SK-N-SH (cell line): ENCODE results near the gene CDK6. TPM values are rescaled to one million over a fixed set of nuclear protein-coding genes. Genes with fewer than 3 reads are reported as not detected.

Source experiments
- CTCF ChIA-PET: fragments of 300-600, 350-600 bp; formaldehyde crosslinking; extraction: SDS; loops from one replicate; lab custom pipeline; 2021; lab: Yijun Ruan, JAX
- POLR2A ChIA-PET: fragments of 350-600 bp; sonication (Branson Sonifier 250); formaldehyde crosslinking; extraction: SDS; loops from one replicate; lab custom pipeline; 2020; ENCODE audit warnings: antibody characterized with exemption, inconsistent platforms; lab: Yijun Ruan, JAX
- DNase-seq: peaks from one replicate; pipeline ENCODE4 v3.0.0; 2012
- H2AFZ ChIP-seq: fragments of 200-600 bp; sonication (generic); 2 replicates; pipeline ENCODE4 v1.8.1; 2016; ENCODE audit warnings: antibody characterized with exemption, mild to moderate bottlenecking, low read depth
- H3F3A ChIP-seq: fragments of 200-600 bp; sonication (generic); replicated peaks from 2 replicates; pipeline ENCODE3; 2016; ENCODE audit warnings: antibody characterized with exemption, mild to moderate bottlenecking; ENCODE audit not compliant: insufficient read depth
- H3K27ac ChIP-seq, 2 experiments: fragments of 200-500 bp in 1 of 2; fragments of 200-600 bp in 1 of 2; sonication (Bioruptor generic) in 1 of 2; sonication (generic), shearing (Covaris generic) in 1 of 2; 2 replicates each; pipeline versions ENCODE4 v1.5.1 to v1.6.1; 2014 to 2016; ENCODE audit warnings: low read depth in 2 of 2, inconsistent platforms in 1 of 2, low read length in 1 of 2, mild to moderate bottlenecking in 1 of 2, mixed read lengths in 1 of 2
- H3K27me3 ChIP-seq: fragments of 200-600 bp; sonication (generic), shearing (Covaris generic); 2 replicates; pipeline ENCODE4 v1.6.1; 2016; ENCODE audit warnings: mixed run types; ENCODE audit not compliant: insufficient read depth
- H3K36me3 ChIP-seq, 2 experiments: fragments of 200-500 bp in 1 of 2; fragments of 200-600 bp in 1 of 2; sonication (Bioruptor generic) in 1 of 2; sonication (generic) in 1 of 2; replicated peaks in 1 of 2; 2 replicates each; pipeline versions ENCODE3 to v1.5.1; 2014 to 2016; ENCODE audit warnings: low read length in 1 of 2, mild to moderate bottlenecking in 1 of 2; ENCODE audit not compliant: insufficient read depth in 2 of 2, control insufficient read depth in 1 of 2
- H3K4me1 ChIP-seq, 2 experiments: fragments of 200-500 bp in 1 of 2; fragments of 200-600 bp in 1 of 2; sonication (Bioruptor generic) in 1 of 2; sonication (generic), shearing (Covaris generic) in 1 of 2; 2 replicates each; pipeline versions ENCODE4 v1.5.1 to v1.6.1; 2014 to 2016; ENCODE audit warnings: low read depth in 1 of 2, low read length in 1 of 2, mixed run types in 1 of 2; ENCODE audit not compliant: insufficient read depth in 2 of 2, control insufficient read depth in 1 of 2
- H3K4me2 ChIP-seq: fragments of 200-600 bp; sonication (generic), shearing (Covaris generic); 2 replicates; pipeline ENCODE4 v1.6.1; 2017; ENCODE audit warnings: mixed run types
- H3K4me3 ChIP-seq, 2 experiments: fragments of 200-500 bp in 1 of 2; fragments of 200-600 bp in 1 of 2; sonication (Bioruptor generic) in 1 of 2; sonication (generic), shearing (Covaris generic) in 1 of 2; 2 replicates each; pipeline versions ENCODE4 v1.5.1 to v1.8.1; 2014 to 2016; ENCODE audit warnings: low read depth in 2 of 2, inconsistent platforms in 1 of 2, low read length in 1 of 2, mild to moderate bottlenecking in 1 of 2, mixed read lengths in 1 of 2, moderate library complexity in 1 of 2
- H3K79me2 ChIP-seq: fragments of 200-600 bp; sonication (generic); 2 replicates; pipeline ENCODE4 v1.8.1; 2017; ENCODE audit warnings: mild to moderate bottlenecking; ENCODE audit not compliant: insufficient read depth
- H3K9ac ChIP-seq: fragments of 200-600 bp; sonication (generic); 2 replicates; pipeline ENCODE4 v1.6.1; 2017; ENCODE audit warnings: mixed run types
- H3K9me2 ChIP-seq: fragments of 200-600 bp; sonication (generic); 2 replicates; pipeline ENCODE4 v1.6.1; 2017; ENCODE audit warnings: mixed run types
- H3K9me3 ChIP-seq: fragments of 200-600 bp; sonication (generic); 2 replicates; pipeline ENCODE4 v1.6.1; 2017; ENCODE audit warnings: mixed run types, mild to moderate bottlenecking, moderate library complexity
- H4K20me1 ChIP-seq: fragments of 200-600 bp; sonication (generic); 2 replicates; pipeline ENCODE4 v1.6.1; 2017; ENCODE audit warnings: mild to moderate bottlenecking, mixed run types; ENCODE audit not compliant: insufficient read depth
- EP300 ChIP-seq, 2 experiments: IDR thresholded peaks; 2 replicates each; pipeline versions ENCODE4 v1.4.0 to v1.6.1; 2012; ENCODE audit warnings: borderline replicate concordance in 1 of 2, low read depth in 1 of 2, low read length in 1 of 2
- EZH2phosphoT487 ChIP-seq: fragments of 200-600 bp; sonication (generic); IDR thresholded peaks from 2 replicates; pipeline ENCODE4 v1.6.1; 2017; ENCODE audit warnings: low read depth, mixed run types, mild to moderate bottlenecking, antibody characterized with exemption, moderate library complexity, borderline replicate concordance
- FOXM1 ChIP-seq: IDR thresholded peaks from 2 replicates; pipeline ENCODE4 v1.4.0; 2012; ENCODE audit warnings: low read depth, mild to moderate bottlenecking
- GATA2 ChIP-seq: sonication (generic); formaldehyde crosslinking; IDR thresholded peaks from 2 replicates; pipeline ENCODE4 v1.5.0; 2020; ENCODE audit warnings: mild to moderate bottlenecking, missing genetic modification reagents
- IRF3 ChIP-seq: fragments of 150-350 bp; IDR thresholded peaks from 2 replicates; pipeline ENCODE4 v1.6.1; 2016; ENCODE audit warnings: mild to moderate bottlenecking, low read depth, low read length
- JUND ChIP-seq: IDR thresholded peaks from 2 replicates; pipeline ENCODE4 v1.4.0; 2012
- MAX ChIP-seq: IDR thresholded peaks from 2 replicates; pipeline ENCODE4 v1.4.0; 2012; ENCODE audit warnings: low read depth
- MEF2A ChIP-seq: IDR thresholded peaks from 2 replicates; pipeline ENCODE4 v1.4.0; 2012; ENCODE audit warnings: low read depth, borderline replicate concordance
- MXI1 ChIP-seq: IDR thresholded peaks from 2 replicates; pipeline ENCODE4 v1.6.1; 2012; ENCODE audit warnings: mild to moderate bottlenecking, low read depth, low read length, improper control_type of control experiment
- NFIC ChIP-seq: IDR thresholded peaks from 2 replicates; pipeline ENCODE4 v1.4.0; 2012; ENCODE audit warnings: borderline replicate concordance
- PBX3 ChIP-seq: IDR thresholded peaks from 2 replicates; pipeline ENCODE4; 2012
- RCOR1 ChIP-seq: fragments of 150-350 bp; IDR thresholded peaks from 2 replicates; pipeline ENCODE4 v1.6.1; 2017; ENCODE audit warnings: antibody characterized with exemption, low read length
- REST ChIP-seq: IDR thresholded peaks from 2 replicates; pipeline ENCODE4 v1.6.1; 2012; ENCODE audit warnings: mild to moderate bottlenecking, low read depth, low read length, moderate library complexity
- RXRA ChIP-seq: IDR thresholded peaks from 2 replicates; pipeline ENCODE4 v1.4.0; 2012; ENCODE audit warnings: low read depth, mild to moderate bottlenecking, borderline replicate concordance
- TCF12 ChIP-seq: IDR thresholded peaks from 2 replicates; pipeline ENCODE4 v1.4.0; 2012
- USF2 ChIP-seq: fragments of 150-350 bp; IDR thresholded peaks from 2 replicates; pipeline ENCODE4 v1.6.1; 2017; ENCODE audit warnings: antibody characterized with exemption, low read length, low read depth, borderline replicate concordance
- YY1 ChIP-seq: IDR thresholded peaks from 2 replicates; pipeline ENCODE4 v1.4.0; 2012; ENCODE audit warnings: low read depth, mild to moderate bottlenecking
- ZBTB33 ChIP-seq: IDR thresholded peaks from 2 replicates; pipeline ENCODE4 v1.4.0; 2012; ENCODE audit warnings: low read depth, borderline replicate concordance
- WGBS: methylation state at CpG from one replicate; pipeline ENCODE4 v1.1.6; 2017; ENCODE audit warnings: low lambda C conversion rate; 5-methylcytosine and 5-hydroxymethylcytosine counted together
- polyA plus RNA-seq, 3 experiments: library from polyadenylated mRNA; depleted of rRNA; stranded (reverse); fragments of >200 nt; gene quantifications; 2 replicates each; pipeline ENCODE4 v1.2.3, GENCODE V29; 2012

Gene CDK6
- polyA plus RNA-seq, 1 of the 3 experiments (the other 2 are of a cell fraction) = 30.3 TPM

GRCh38 chr7:92747041-92747835 is 89.1 kb downstream of the CDK6 start (continued):
- TF ChIP-seq MXI1 = no peak
- TF ChIP-seq RCOR1 = no peak
- TF ChIP-seq RXRA = no peak
- TF ChIP-seq FOXM1 = no peak
- no peak for TF ChIP-seq EP300 (IDR thresholded peaks at IDR 0.05; ENCODE audit: borderline replicate concordance in 1 of 2, low read depth in 1 of 2, low read length in 1 of 2)
- TF ChIP-seq NFIC = no peak
- TF ChIP-seq MEF2A = no peak

GRCh38 chr7:92745241-92745640 is 91.1 kb downstream of the CDK6 start:
- H3K36me3 ChIP-seq = peaks cover 8 to 49% of the 10 kb centered on the region in 2 experiments
- peaks cover 15 to 40% of the 10 kb centered on the region in 2 experiments for H3K4me1 ChIP-seq
- H3K79me2 ChIP-seq = peaks cover 99% of the 10 kb centered on the region

More at GRCh38 chr7:92745241-92745640, 91.1 kb downstream of the CDK6 start:
- no peak overlapping the region for H3K4me2 ChIP-seq
- H3K27ac ChIP-seq = no peak overlapping the region
- no peak for DNase-seq
- no peak overlapping the region for H3K9ac ChIP-seq
- WGBS = 87% methylated on average over 4 of the region's 4 CpGs
- ChIA-PET POLR2A (no interaction called here), CTCF (interaction anchor here (1.7 kb wide), 1 partner anchor 87 kb away, joined by 3 read pairs; no protein-coding TSS in a partner anchor)
- no peaks in the 10 kb centered on the region for H3K9me2 ChIP-seq
- TF ChIP-seq YY1 = no peak
- no peak for TF ChIP-seq TCF12
- TF ChIP-seq NFIC = no peak
- TF ChIP-seq GATA2 (CRISPR knock-in tag) = no peak
- TF ChIP-seq ZBTB33 = no peak
- TF ChIP-seq EP300 (IDR thresholded peaks at IDR 0.05; ENCODE audit: borderline replicate concordance in 1 of 2, low read depth in 1 of 2, low read length in 1 of 2) = no peak
- TF ChIP-seq JUND = no peak
- no peak for TF ChIP-seq USF2
- no peak for TF ChIP-seq REST
- TF ChIP-seq PBX3 = no peak
- TF ChIP-seq IRF3 = no peak
- TF ChIP-seq EZH2phosphoT487 = no peak
- no peak for TF ChIP-seq MAX
- no peak for TF ChIP-seq MEF2A
- no peaks in the 10 kb centered on the region for H4K20me1 ChIP-seq
- H3K27me3 ChIP-seq = no peaks in the 10 kb centered on the region
- H2AFZ ChIP-seq = no peak overlapping the region
- H3K4me3 ChIP-seq = no peak overlapping the region
- H3F3A ChIP-seq = peaks cover 55% of the 10 kb centered on the region
- no peaks in the 10 kb centered on the region for H3K9me3 ChIP-seq
